22Rv1 (cell line): ENCODE data around the gene SYNE2.
A peak's percentile ranks its signal among the peaks of the same experiment; 100 is the strongest.

Experiments used
- H3K27ac ChIP-seq: fragments of 450-650 bp; 2 replicates; pipeline ENCODE4 v1.5.1; 2017
- CTCF ChIP-seq: fragments of 450-650 bp; IDR thresholded peaks from 2 replicates; pipeline ENCODE4 v1.5.1; 2017; ENCODE audit warnings: mild to moderate bottlenecking
- ZFX ChIP-seq: fragments of 450-650 bp; IDR thresholded peaks from 2 replicates; pipeline ENCODE4 v1.6.1; 2017; ENCODE audit warnings: antibody characterized with exemption, borderline replicate concordance

Gene SYNE2

GRCh38 chr14:64074961-64075612 lies 222.3 kb downstream of the SYNE2 start:
- H3K27ac ChIP-seq: no peak overlapping the region

GRCh38 chr14:64075613-64076005 lies 222.8 kb downstream of the SYNE2 start:
- no peak overlapping the region for H3K27ac ChIP-seq
- TF ChIP-seq CTCF: no peak
- TF ChIP-seq ZFX: no peak

More at GRCh38 chr14:64074961-64075612, 222.3 kb downstream of the SYNE2 start:
- TF ChIP-seq CTCF (no peak), ZFX (no peak)

GRCh38 chr14:64080452-64080851 lies 227.6 kb downstream of the SYNE2 start:
- no peak overlapping the region for H3K27ac ChIP-seq
- TF ChIP-seq CTCF: no peak
- TF ChIP-seq ZFX: no peak

GRCh38 chr14:64081174-64081746 lies 228.5 kb downstream of the SYNE2 start:
- no peak for TF ChIP-seq CTCF
- no peak for TF ChIP-seq ZFX
- no peak overlapping the region for H3K27ac ChIP-seq

GRCh38 chr14:64082837-64083236 lies 230.0 kb downstream of the SYNE2 start:
- TF ChIP-seq ZFX (no peak), CTCF (no peak)
- 0 out of 2 replicates have a peak overlapping the region, but pooled peaks have one; percentile 1 for H3K27ac ChIP-seq

GRCh38 chr14:64088647-64088964 lies 235.8 kb downstream of the SYNE2 start:
- TF ChIP-seq ZFX (no peak), CTCF (no peak)
- H3K27ac ChIP-seq: no peak overlapping the region; the same call in 1 of the 2 replicates

- no peak overlapping the region for H3K27ac ChIP-seq
Observed at GRCh38 chr14:64089920-64090319, 237.1 kb downstream of the SYNE2 start.

More at GRCh38 chr14:64089920-64090319, 237.1 kb downstream of the SYNE2 start:
- TF ChIP-seq ZFX: no peak
- no peak for TF ChIP-seq CTCF
